ENCODE results near the gene MACO1. TPM values are rescaled to one million over a fixed set of nuclear protein-coding genes. Genes with fewer than 3 reads are reported as not detected.
A peak's percentile ranks its signal among the peaks of the same experiment; 100 is the strongest.
"Not testable (repeated sequence)": the region's sequence is repeated elsewhere in the genome, so short reads cannot be mapped to it uniquely, and the experiment has no call there.

MACO1 gene
- total and polyA plus RNA-seq, 2 experiments from 2014 or later, result 12.4 to 16.8 TPM

- H3K27ac ChIP-seq; H3K9me2 ChIP-seq (ENCODE audit: insufficient read depth); H3K36me3 ChIP-seq (ENCODE audit: low read depth); in situ Hi-C loops (cut with MboI); H3K4me1 ChIP-seq (ENCODE audit: insufficient read depth); H3K9ac ChIP-seq; H3F3A ChIP-seq (ENCODE audit: insufficient read depth); H3K27me3 ChIP-seq (replicated peaks; ENCODE audit: insufficient read depth); H3K4me3 ChIP-seq; H4K20me1 ChIP-seq (ENCODE audit: insufficient read depth); H3K9me3 ChIP-seq (ENCODE audit: low read depth); H3K79me2 ChIP-seq (ENCODE audit: insufficient read depth); DNase-seq; H2AFZ ChIP-seq; H3K4me2 ChIP-seq (ENCODE audit: unreplicated experiment): not testable (repeated sequence)
- 90 to 97% methylated on average over 2 to 3 of the region's 3 CpGs for WGBS, 2 experiments (ENCODE audit: low coverage in 1 of 2, low lambda C conversion rate in 2 of 2, missing lambda C conversion rate in 2 of 2)
Observed at GRCh38 chr1:25389721-25390120, 41.0 kb upstream of the MACO1 start.

- Histone ChIP-seq H3K36me3 (ENCODE audit: low read depth) (no peaks in the 10 kb centered on the region), H3K9me2 (ENCODE audit: insufficient read depth) (no peaks in the 10 kb centered on the region), H3F3A (ENCODE audit: insufficient read depth) (no peaks in the 10 kb centered on the region), H3K4me3 (no peak overlapping the region), H3K4me2 (ENCODE audit: unreplicated experiment) (no peak overlapping the region), H4K20me1 (ENCODE audit: insufficient read depth) (no peaks in the 10 kb centered on the region), H3K27me3 (replicated peaks; ENCODE audit: insufficient read depth) (no peaks in the 10 kb centered on the region), H3K79me2 (ENCODE audit: insufficient read depth) (no peaks in the 10 kb centered on the region), H3K27ac (no peak overlapping the region), H2AFZ (no peak overlapping the region), H3K4me1 (ENCODE audit: insufficient read depth) (no peaks in the 10 kb centered on the region), H3K9me3 (ENCODE audit: low read depth) (no peaks in the 10 kb centered on the region), H3K9ac (no peak overlapping the region)
- WGBS, 2 experiments (ENCODE audit: low coverage in 1 of 2, low lambda C conversion rate in 2 of 2, missing lambda C conversion rate in 2 of 2), result 92 to 94% methylated on average over 6 of the region's 6 CpGs
- in situ Hi-C loops (cut with MboI), result no loop called here
- DNase-seq, result no peak
- no peak for TF ChIP-seq EZH2 (IDR thresholded peaks at IDR 0.05; ENCODE audit: insufficient read depth, poor library complexity, severe bottlenecking)
- TF ChIP-seq EZH2phosphoT487 (IDR thresholded peaks at IDR 0.05; ENCODE audit: insufficient read depth, low read depth), result no peak
Observed at GRCh38 chr1:25392841-25393240, 37.9 kb upstream of the MACO1 start.

- H3K9ac ChIP-seq; H3K36me3 ChIP-seq (ENCODE audit: low read depth); H2AFZ ChIP-seq; H3F3A ChIP-seq (ENCODE audit: insufficient read depth); H3K4me2 ChIP-seq (ENCODE audit: unreplicated experiment); H3K4me1 ChIP-seq (ENCODE audit: insufficient read depth); H3K9me2 ChIP-seq (ENCODE audit: insufficient read depth); H3K27ac ChIP-seq; H3K27me3 ChIP-seq (replicated peaks; ENCODE audit: insufficient read depth); H3K4me3 ChIP-seq; H4K20me1 ChIP-seq (ENCODE audit: insufficient read depth); H3K79me2 ChIP-seq (ENCODE audit: insufficient read depth); in situ Hi-C loops (cut with MboI); H3K9me3 ChIP-seq (ENCODE audit: low read depth): not testable (repeated sequence)
- peak; percentile 44 for DNase-seq
- 19 to 40% methylated on average over 2 to 5 of the region's 10 CpGs for WGBS, 2 experiments (ENCODE audit: low coverage in 1 of 2, low lambda C conversion rate in 2 of 2, missing lambda C conversion rate in 2 of 2)
Observed at GRCh38 chr1:25397549-25397948, 33.1 kb upstream of the MACO1 start.

- not testable (repeated sequence) for H3K4me2 ChIP-seq (ENCODE audit: unreplicated experiment); H3K27me3 ChIP-seq (replicated peaks; ENCODE audit: insufficient read depth); H3K9ac ChIP-seq
Observed at GRCh38 chr1:25398079-25398478, 32.6 kb upstream of the MACO1 start.

GRCh38 chr1:25402947-25403803, 27.5 kb upstream of the MACO1 start:
- H3K79me2 ChIP-seq (ENCODE audit: insufficient read depth); H3K4me3 ChIP-seq; H2AFZ ChIP-seq; H3K9me3 ChIP-seq (ENCODE audit: low read depth); DNase-seq; H3K9ac ChIP-seq; H3K4me1 ChIP-seq (ENCODE audit: insufficient read depth); H3K27ac ChIP-seq; H3K4me2 ChIP-seq (ENCODE audit: unreplicated experiment); H3K9me2 ChIP-seq (ENCODE audit: insufficient read depth); H3K36me3 ChIP-seq (ENCODE audit: low read depth); H3K27me3 ChIP-seq (replicated peaks; ENCODE audit: insufficient read depth); H3F3A ChIP-seq (ENCODE audit: insufficient read depth); H4K20me1 ChIP-seq (ENCODE audit: insufficient read depth): not testable (repeated sequence)
- in situ Hi-C loops (cut with MboI), result loop anchor here (10.0 kb wide), 1 partner anchor 112 kb away; no protein-coding TSS in a partner anchor
- 21 to 26% methylated on average over 7 of the region's 8 CpGs for whole genome bisulfite sequencing, 2 experiments (ENCODE audit: low coverage in 1 of 2, low lambda C conversion rate in 2 of 2, missing lambda C conversion rate in 2 of 2)

More at GRCh38 chr1:25398079-25398478, 32.6 kb upstream of the MACO1 start:
- H4K20me1 ChIP-seq (ENCODE audit: insufficient read depth); H3K9me3 ChIP-seq (ENCODE audit: low read depth); H3K36me3 ChIP-seq (ENCODE audit: low read depth); H2AFZ ChIP-seq; H3K4me1 ChIP-seq (ENCODE audit: insufficient read depth); H3F3A ChIP-seq (ENCODE audit: insufficient read depth); DNase-seq; H3K27ac ChIP-seq; H3K4me3 ChIP-seq; H3K79me2 ChIP-seq (ENCODE audit: insufficient read depth); H3K9me2 ChIP-seq (ENCODE audit: insufficient read depth); in situ Hi-C loops (cut with MboI): not testable (repeated sequence)
- no CpG with 5 or more reads among the region's 2 CpGs for WGBS, 2 experiments (ENCODE audit: low coverage in 1 of 2, low lambda C conversion rate in 2 of 2, missing lambda C conversion rate in 2 of 2)

- not testable (repeated sequence) for H3K36me3 ChIP-seq (ENCODE audit: low read depth); H3K9ac ChIP-seq; H3K4me3 ChIP-seq; H3K9me2 ChIP-seq (ENCODE audit: insufficient read depth); H3K27me3 ChIP-seq (replicated peaks; ENCODE audit: insufficient read depth); H3F3A ChIP-seq (ENCODE audit: insufficient read depth); H3K4me2 ChIP-seq (ENCODE audit: unreplicated experiment); H3K4me1 ChIP-seq (ENCODE audit: insufficient read depth); DNase-seq; H4K20me1 ChIP-seq (ENCODE audit: insufficient read depth); H2AFZ ChIP-seq; H3K27ac ChIP-seq; H3K9me3 ChIP-seq (ENCODE audit: low read depth); H3K79me2 ChIP-seq (ENCODE audit: insufficient read depth)
- 76 to 77% methylated on average over 9 of the region's 12 CpGs for WGBS, 2 experiments (ENCODE audit: low coverage in 1 of 2, low lambda C conversion rate in 2 of 2, missing lambda C conversion rate in 2 of 2)
- in situ Hi-C loops (cut with MboI), result loop anchor here (10.0 kb wide), 1 partner anchor 109 kb away; no protein-coding TSS in a partner anchor
Observed at GRCh38 chr1:25405731-25406305, 24.9 kb upstream of the MACO1 start.

Measured in GM23248 (cell line).